ENCODE measurements around the gene PAX1.

PAX1 gene

GRCh38 chr20:21741266-21741665 lies 35.8 kb downstream of the PAX1 start:
- DNase-seq: no peak

- no peak for DNase-seq
Measured at GRCh38 chr20:21762646-21763045, 57.2 kb downstream of the PAX1 start.

- no peak for DNase-seq
Measured at GRCh38 chr20:21767200-21767738, 61.8 kb downstream of the PAX1 start.

DNA sequence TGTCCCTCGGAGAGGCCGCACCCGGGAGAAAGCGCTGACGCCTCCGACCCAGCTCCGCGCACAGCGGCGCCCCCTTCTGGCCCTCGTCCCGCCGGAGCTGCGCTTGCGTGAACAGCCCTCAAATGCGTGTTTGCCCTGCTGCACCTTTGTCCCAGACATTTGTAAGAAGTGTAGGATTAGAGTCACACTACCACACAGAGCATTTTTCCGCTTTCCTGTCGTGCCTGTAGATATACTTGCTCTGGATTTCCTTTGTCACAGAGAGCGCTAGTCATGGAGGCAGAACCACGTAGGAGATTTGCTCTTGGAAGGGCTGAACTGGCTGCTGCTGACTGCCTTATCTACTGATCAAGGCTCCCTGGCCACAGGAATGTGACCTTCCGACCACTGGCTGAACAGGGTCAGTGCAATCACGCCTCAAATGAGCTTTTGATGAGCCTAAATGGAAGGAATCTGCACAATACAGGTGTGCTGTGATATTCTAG lies 62.3 kb downstream of the PAX1 start:
- DNase-seq: no peak

Data from CD4-positive, alpha-beta T cell treated with Interleukin-17A for 1 hour (primary cell).